GM18517 (cell line): ENCODE measurements around the gene ZNF710.
"Not testable (repeated sequence)": the region's sequence is repeated elsewhere in the genome, so short reads cannot be mapped to it uniquely, and the experiment has no call there.

ENCODE experiments used
- ATAC-seq: cut with Tn5 transposase; IDR thresholded peaks from one replicate; pipeline ENCODE4 v1.9.1; 2021; ENCODE audit warnings: mild to moderate bottlenecking, moderate library complexity; ENCODE audit not compliant: unreplicated experiment

ZNF710 gene, protein sequence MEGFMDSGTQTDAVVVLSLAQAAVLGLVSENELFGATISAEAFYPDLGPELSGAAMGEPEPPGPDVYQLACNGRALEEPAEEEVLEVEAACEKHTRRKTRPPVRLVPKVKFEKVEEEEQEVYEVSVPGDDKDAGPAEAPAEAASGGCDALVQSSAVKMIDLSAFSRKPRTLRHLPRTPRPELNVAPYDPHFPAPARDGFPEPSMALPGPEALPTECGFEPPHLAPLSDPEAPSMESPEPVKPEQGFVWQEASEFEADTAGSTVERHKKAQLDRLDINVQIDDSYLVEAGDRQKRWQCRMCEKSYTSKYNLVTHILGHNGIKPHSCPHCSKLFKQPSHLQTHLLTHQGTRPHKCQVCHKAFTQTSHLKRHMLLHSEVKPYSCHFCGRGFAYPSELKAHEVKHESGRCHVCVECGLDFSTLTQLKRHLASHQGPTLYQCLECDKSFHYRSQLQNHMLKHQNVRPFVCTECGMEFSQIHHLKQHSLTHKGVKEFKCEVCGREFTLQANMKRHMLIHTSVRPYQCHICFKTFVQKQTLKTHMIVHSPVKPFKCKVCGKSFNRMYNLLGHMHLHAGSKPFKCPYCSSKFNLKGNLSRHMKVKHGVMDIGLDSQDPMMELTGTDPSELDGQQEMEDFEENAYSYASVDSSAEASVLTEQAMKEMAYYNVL

DNA sequence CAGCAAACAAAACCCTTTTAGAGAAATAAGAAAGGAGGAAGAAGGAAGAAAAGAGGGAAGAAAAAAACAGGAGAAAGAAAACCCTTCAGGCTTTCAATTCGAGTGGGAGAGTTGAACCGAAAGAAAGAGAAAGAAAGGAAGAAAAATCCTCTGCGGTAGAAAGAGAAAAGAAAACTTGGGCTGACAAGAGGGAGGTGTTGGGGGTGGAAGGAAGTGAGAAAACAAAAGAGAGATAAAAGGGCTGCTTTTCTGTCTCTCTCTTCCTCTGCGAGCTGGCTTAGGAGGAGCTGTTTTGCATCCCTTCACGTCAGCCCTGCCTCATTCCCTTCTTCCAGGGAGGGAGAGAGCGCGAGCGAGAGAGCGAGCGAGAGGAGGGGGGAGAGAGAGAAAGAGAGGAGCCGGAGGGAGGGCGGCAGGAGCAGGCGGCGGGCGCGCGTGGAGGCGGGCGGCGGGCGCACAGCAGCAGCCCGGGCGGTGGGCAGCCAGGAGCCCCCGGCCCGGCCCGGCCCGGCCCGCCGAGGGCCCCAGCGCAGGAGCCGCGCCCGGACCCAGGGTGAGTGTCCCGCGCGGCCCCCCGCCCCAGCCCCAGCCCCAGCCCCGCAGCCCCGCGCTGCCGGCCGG lies at the start of gene ZNF710:
TSS of gene ZNF710 (plus strand) at position 263 of the 621 bp plus-strand sequence. CDS start 65,814 bp downstream, outside the sequence.
- ATAC-seq, result no peak

DNA sequence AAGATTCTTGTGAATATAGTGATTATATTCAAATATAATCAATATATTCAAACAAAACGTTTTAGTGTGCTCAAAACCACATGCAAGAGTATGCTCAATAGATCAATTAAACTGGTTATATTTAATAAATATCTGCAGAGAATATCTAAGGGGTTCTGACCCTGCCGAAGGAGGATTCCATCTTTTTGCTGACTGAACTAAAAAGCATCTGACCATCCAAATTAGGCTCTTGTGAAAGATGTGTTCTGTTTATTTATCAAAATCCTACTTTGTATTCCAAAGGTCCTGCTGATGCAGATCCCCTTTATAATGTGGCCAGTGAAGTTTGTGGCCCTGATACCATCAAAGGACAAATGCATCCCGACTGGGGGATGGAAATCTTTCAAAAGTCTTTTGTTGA lies 46.6 kb upstream of the ZNF710 start:
- ATAC-seq, result no peak

DNA sequence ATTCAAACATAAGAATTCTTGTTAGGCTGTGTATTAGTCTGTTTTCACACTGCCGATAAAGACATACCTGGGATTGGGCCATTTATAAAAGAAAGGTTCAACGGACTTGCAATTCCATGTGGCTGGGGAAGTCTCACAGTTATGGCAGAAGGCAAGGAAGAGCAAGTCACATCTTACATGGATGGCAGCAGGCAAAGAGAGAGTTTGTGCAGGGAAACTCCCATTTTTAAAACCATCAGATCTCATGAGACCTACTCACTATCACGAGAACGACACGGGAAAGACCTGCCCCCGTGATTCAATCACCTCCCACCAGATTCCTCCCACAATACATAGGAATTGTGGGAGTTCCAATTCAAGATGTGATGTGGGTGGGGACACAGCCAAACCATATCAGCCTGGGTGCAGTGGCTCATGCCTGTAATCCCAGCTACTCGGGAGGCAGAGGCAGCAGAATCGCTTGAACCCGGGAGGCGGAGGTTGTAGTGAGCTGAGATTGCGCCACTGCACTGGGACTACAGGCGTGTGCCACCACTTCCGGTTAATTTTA lies 45.6 kb upstream of the ZNF710 start:
- ATAC-seq, result not testable (repeated sequence)

DNA sequence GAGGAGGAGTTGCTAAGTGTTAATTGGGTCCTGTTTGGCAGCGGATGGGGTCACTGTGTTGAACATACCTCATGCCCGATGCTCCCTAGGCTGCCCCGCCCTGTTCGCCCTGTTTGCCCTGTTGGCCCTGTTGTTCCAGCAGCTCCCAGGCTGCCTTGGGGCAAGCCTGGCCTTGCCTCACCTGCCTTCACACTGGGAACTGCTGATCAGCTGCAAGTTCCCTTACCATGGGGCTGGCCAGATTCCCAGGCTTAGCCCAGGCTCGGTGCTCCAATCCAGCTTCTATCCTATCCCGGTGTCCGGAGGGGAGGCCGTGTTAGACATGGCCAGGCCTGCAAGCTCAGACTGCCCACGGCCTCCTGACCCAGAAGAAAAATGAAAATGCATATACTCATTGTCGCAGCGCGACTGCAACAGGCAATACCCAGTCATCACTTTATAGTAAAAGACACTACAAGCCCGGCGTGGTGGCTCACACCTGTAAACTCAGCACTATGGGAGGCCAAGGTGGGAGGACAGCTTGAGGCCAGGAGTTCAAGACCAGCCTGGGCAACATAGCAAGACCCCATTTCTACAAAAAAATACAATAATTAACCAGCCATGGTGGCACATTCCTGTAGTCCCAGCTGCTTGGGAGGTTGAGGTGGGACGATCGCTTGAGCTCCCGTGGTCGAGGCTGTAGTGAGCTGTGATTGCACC lies 42.9 kb upstream of the ZNF710 start:
- ATAC-seq, result no peak

DNA sequence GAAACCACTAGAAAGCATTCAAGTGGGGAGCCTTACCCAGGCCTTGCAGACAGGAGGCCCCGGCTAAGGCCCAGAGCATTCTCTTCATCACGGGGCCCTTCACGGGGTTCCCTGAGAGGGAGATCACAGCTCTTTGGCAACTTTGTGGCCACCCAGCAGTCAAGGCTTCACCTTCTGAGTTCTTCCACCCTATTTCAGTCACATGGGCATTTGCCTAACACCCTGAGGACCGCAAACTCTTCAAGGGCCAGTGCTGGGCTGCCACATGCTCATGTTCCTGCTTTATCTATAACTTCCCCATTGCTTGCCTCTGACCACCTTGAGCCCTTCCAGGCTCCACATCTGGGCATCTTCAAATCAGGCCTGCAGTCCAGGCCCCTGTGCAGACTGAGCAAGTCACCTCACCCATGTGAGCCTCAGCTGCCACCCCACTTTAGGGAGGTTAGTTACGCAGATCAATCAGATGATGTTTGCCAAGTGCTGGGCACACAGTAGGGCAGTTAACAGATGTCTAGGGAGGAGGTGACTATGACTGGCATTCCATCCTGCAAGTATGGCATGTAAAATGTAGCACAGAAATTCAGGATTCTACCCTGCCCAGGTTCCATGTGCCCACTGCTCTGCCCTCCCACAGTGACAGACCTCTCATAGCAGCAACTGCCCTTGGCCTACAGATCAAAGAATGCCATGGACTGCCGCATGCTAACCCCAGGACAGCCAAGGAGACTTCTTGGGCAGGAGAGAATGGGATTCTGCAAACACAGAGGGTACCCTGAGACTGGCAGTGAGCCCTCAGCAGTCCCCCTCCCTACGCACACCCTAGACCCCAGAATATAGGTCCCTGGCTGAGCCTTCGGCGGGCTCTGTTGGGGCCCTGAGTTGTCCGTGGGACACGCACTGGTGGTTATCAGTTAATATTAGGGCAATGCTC lies 37.6 kb upstream of the ZNF710 start:
- no peak for ATAC-seq

DNA sequence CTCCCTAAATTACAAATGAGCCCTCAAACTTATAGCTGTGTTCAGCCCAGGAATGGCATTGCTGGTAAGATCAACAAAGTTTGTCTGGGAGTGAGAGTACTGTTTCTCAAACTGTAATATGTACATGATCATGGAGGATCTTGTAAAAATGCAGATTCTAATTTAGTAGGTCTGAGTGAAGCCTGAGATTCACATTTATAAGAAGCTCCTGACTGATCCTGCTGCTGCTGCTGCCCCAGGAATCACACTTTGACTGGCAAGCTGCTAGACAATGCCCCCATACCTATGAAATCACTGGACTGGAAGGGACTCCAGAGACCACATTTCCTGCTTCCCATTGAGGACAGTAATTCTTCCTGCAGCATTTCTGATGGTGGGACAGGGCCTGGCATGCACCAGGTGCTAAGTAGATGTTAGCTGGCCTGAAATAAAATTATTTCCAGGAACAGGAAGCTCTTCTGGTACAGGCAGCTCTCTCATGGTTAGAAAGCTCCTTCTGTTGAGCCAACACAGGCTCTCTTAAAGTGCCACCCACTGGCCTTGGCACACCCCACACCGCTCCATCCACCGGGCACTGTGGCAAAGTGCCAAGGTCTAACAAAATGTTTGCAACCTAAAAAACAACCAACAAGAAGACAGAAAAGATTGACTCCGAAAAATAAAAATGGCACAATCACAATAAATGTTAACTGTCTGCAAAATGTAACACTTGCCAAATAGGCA lies 36.7 kb upstream of the ZNF710 start:
- no peak for ATAC-seq

DNA sequence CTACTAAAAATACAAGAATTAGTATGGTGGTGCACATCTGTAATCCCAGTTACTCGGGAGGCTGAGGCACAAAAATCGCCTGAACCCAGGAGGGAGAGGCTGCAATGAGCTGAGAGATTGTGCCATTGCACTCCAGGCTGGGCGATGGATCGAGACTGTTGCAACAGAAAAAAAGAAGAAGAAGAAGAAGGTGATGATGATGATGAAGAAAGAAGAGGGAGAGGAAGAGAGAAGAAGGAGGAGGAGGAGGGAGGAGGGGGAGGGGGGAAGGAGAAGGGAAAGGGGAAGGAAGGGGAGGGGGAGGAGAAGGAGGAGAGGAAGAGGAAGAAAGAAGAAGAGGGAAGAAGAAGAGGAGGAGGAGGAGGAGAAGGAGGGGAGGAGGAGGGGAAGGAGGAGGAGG lies 33.2 kb upstream of the ZNF710 start:
- ATAC-seq, result no peak

DNA sequence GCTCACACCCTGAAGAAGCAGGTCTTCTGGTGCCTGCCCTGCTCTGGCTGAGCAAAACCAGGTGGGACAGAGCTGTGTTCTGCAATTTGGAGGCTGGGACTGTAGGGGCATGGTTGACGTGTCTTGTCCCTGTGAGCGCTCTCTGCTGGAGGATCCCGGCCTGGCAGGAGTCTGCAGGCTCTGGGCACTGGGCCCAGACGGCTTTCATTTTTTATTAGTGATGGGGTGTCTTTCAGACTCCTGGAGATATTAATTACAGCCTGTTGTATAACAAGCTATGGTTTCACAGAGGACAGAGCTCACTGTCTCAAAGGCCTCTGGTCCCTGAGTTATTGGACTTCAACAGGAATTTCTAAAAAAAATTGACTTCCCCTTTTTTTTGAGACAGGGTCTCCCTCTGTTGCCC lies 29.5 kb upstream of the ZNF710 start:
- peak; percentile 93 for ATAC-seq

DNA sequence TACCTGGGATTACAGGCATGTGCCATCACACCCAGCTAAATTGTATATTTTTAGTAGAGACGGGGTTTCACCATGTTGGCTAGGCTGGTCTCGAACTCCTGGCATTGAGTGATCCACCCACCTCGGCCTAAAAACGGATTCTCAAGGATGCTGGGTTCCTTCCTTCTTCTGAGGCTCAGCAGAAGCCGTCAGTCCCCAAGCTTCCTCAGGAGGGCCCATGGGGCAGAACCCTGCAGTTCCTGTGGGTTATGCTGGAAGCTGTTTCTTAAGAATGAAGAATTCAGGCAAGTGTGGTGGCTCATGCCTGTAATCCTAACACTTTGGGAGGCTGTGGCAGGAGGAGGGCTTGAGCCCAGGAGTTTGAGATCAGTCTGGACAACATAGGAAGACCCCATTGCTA lies 29.0 kb upstream of the ZNF710 start:
- no peak for ATAC-seq

DNA sequence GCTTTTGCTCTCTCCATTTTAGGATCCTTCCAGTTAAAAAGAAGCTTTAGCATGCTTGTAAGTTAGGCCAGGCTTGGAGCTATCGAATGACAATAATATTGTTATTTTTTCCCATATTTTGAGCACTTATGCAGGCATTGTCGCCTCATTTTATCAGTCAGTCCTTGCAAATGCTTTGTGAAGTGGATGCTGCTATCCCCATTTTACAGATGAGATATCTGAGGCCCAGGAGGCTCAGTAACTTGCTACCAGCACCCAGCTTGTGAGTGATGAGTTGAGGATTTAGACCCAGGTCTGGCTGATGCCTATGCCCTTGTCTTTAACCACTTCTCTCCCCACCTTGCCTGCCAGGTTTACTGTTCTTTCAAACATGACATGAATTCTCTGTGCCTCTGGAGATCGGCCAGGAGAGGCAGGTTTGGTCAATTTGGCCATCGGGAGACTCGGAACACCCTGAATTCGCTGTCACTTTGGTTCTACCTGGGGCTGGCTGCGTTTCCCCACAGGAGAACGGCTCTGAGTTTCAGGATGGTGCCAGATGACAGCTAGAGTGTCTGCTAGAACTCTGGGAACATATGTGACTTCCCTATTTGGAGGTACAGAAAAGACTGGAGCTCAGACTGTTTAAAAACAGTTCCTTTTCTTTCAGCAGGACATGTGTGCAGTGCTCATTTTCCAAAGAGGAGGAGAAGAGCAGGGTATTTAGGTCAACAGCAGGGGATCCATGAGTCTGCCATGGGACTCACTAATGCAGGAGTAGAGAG lies 25.5 kb upstream of the ZNF710 start:
- no peak for ATAC-seq

DNA sequence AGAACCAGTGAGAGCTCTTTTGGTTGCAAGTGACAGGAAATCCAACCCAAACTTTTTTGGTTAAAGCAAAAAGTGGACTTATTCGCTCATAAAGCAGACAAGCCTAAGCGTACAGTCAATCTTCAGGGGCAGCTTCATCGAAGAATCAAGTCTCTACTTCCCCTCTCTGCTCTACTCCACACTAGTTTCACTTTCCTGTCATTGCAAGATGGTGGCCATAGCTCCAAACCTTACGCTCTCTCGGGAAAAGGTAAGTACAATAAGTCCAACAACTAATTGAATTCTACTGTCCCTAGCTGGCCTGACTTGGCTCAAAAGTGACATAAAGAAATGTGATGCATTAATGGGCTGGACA lies 24.9 kb upstream of the ZNF710 start:
- no peak for ATAC-seq

DNA sequence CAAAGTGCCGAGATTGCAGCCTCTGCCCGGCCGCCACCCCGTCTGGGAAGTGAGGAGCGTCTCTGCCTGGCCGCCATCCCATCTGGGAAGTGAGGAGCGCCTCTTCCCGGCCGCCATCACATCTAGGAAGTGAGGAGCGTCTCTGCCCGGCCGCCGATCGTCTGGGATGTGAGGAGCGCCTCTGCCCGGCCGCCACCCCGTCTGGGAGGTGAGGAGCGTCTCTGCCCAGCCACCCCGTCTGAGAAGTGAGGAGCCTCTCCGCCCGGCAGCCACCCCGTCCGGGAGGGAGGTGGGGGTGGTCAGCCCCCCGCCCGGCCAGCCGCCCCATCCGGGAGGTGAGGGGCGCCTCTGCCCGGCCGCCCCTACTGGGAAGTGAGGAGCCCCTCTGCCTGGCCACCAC lies 23.3 kb upstream of the ZNF710 start:
- ATAC-seq, result not testable (repeated sequence)

DNA sequence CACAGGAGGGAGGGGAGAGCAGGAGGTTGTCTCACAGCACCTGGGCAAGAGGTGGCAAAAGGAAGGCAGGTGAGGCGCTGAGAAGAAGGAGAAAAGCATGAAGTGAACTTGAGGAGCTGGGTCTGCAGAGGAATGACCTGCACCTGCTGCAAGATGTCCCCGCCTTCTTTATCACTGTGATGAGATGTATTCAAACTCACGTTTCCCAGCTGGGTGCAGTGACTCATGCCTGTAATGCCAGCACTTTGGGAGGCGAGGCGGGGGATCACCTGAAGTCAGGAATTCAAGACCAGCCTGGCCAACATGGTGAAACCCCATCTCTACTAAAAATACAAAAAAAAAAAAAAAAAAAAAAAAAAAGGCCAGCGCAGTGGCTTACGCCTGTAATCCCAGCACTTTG lies 22.2 kb upstream of the ZNF710 start:
- no peak for ATAC-seq

DNA sequence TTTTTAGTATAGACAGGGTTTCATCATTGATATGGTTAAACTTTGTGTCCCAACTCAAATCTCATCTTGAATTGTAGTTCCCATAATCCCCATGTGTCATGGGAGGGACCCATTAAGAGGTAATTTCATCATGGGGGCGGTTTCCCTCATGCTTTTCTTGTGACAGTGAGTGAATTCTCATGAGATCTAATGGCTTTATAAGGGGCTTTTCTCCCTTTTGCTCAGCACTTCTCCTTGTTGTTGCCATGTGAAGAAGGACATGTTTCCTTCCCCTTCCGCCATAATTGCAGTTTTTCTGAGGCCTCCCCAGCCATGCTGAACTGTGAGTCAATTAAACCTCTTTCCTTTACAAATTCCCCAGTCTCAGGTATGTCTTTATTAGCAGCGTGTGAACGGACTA lies 20.2 kb upstream of the ZNF710 start:
- ATAC-seq, result no peak

DNA sequence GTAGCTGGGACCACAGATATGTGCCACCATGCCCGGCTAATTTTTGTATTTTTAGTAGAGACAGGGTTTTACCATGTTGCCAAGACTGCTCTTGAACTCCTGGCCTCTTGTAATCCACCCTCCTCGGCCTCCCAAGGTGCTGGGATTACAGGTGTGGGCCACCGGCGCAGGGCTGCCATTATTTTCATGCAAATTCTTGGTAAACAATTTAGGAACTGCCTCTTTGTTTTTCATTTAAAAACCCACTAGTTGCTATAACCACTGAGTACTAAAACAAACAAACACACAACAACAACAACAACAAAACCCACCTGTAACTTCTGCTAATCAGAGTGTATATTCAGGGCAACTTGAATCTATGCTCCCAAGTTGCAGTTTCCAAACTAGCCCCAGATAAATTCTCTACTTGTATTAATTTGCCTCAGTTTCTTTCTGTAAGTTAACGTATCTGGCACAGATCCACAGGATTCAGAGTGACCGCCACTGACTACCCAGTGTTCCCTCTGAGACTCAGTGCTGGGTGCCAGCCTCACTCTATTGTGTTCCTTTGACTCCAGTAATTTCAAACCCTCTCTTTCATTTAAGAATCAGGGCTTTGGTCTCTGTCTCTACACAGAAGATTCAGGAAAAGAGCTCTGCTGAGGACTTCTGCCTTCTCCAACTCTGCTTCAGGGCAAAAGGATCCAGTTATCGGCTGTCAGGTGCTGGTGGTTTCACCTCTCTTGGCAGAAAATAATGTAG lies 18.6 kb upstream of the ZNF710 start:
- ATAC-seq, result no peak

DNA sequence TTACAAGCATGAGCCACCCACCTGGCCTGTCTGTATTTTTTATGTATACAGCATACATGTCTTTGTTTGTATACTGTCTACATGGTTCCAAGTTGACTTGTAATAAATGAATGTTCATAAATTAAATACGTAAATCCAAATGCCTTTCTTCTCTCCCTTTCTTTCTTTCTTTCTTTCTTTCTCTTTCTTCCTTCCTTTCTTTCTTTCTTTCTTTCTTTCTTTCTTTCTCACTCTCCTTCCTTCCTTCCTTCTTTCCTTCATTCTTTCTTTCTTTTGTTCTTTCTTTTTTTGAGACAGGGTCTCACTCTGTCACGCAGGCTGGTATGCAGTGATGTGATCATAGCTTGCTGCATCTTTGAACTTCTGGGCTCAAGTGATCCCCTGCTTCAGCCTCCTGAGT lies 17.1 kb upstream of the ZNF710 start:
- no peak for ATAC-seq

DNA sequence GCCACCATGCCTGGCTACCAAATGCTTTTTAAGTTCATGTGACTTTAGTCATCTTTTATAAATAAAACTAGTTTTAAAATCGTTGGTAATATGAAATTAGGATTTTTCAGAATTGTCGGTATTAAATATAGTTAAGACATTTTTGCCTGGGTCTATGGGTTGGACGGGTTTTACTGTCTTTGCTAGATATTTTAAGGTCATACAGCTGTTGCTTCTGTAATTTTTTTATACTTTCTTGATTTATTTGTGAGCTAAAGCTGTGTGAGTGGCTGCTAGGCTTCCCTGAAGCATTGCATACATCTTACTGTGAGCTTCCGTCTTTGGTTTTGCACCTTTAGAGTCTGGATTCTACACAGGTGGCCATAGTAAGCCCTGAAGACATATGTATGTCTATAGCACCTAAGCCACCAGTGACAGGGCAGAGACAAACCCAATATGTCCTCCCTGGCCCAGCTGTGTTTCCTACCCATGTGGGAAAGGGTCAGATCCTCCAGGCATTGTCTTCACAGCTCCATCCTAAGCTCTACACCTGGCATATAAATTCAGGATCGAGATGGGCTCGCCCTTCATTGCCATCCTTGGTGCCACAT lies 16.6 kb upstream of the ZNF710 start:
- no peak for ATAC-seq

DNA sequence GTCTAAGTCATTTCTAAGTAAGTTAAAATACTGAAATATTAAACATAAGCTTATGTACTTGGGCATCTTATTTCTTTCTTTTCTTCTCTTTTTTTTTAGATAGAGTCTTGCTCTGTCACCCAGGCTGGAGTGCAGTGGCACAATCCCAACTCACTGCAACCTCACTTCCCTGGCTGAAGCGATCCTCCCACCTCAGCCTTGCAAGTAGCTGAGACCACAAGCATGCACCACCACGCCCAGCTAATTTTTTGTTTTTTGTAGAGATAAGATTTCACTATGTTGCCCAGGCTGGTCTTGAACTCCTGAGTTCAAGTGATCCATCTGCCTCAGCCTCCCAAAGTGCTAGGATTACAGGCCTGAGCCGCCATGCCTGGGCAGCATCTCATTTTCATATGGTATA lies 16.0 kb upstream of the ZNF710 start:
- ATAC-seq, result no peak
